ENCODE measurements around the gene SALL1. TPM values are rescaled to one million over a fixed set of nuclear protein-coding genes. Genes with fewer than 3 reads are reported as not detected.
A peak's percentile ranks its signal among the peaks of the same experiment; 100 is the strongest.

The SALL1 gene
- total RNA-seq, 2 donors from 2014 or later, result not detected

DNA sequence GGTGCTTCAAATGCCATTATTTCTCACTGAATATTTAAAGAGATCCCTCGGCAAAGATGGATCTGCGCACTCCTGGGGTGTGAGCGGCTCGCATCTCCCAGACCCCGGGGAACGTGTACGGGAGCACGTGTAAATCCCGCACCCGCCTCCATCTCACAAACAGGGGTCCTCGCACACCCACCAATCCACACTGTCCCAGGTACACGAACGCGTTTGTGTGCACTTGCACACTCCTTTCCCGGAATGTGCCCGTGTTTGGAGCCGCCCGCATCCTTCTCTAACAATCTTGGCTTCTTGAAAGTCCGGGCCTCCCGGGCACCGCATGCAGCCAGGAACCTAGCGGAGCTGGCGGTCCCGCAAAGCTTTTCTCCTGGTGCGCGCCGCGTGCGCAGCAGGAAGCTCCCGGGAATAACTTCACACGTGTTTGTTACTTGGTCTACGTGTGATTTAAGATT, 2.5 kb upstream of the SALL1 start:
- no peak for ATAC-seq (ENCODE audit: insufficient number of reproducible peaks, low FRiP score, low read depth)
- TF ChIP-seq, protein P1, sequence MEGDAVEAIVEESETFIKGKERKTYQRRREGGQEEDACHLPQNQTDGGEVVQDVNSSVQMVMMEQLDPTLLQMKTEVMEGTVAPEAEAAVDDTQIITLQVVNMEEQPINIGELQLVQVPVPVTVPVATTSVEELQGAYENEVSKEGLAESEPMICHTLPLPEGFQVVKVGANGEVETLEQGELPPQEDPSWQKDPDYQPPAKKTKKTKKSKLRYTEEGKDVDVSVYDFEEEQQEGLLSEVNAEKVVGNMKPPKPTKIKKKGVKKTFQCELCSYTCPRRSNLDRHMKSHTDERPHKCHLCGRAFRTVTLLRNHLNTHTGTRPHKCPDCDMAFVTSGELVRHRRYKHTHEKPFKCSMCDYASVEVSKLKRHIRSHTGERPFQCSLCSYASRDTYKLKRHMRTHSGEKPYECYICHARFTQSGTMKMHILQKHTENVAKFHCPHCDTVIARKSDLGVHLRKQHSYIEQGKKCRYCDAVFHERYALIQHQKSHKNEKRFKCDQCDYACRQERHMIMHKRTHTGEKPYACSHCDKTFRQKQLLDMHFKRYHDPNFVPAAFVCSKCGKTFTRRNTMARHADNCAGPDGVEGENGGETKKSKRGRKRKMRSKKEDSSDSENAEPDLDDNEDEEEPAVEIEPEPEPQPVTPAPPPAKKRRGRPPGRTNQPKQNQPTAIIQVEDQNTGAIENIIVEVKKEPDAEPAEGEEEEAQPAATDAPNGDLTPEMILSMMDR (IDR thresholded peaks at IDR 0.05), result no peak
- Histone ChIP-seq H3K4me3 (no peak overlapping the region), H3K36me3 (no peaks in the 10 kb centered on the region), H3K27ac (no peak overlapping the region), H3K9me3 (no peaks in the 10 kb centered on the region), H3K4me1 (ENCODE audit: control insufficient read depth in 1 of 2, low read depth in 2 of 2) (peaks cover 15 to 38% of the 10 kb centered on the region in 2 donors), H3K27me3 (replicated peaks; ENCODE audit: insufficient read depth) (peaks cover 14% of the 10 kb centered on the region)
- no peak for DNase-seq (ENCODE audit: low spot score)

DNA sequence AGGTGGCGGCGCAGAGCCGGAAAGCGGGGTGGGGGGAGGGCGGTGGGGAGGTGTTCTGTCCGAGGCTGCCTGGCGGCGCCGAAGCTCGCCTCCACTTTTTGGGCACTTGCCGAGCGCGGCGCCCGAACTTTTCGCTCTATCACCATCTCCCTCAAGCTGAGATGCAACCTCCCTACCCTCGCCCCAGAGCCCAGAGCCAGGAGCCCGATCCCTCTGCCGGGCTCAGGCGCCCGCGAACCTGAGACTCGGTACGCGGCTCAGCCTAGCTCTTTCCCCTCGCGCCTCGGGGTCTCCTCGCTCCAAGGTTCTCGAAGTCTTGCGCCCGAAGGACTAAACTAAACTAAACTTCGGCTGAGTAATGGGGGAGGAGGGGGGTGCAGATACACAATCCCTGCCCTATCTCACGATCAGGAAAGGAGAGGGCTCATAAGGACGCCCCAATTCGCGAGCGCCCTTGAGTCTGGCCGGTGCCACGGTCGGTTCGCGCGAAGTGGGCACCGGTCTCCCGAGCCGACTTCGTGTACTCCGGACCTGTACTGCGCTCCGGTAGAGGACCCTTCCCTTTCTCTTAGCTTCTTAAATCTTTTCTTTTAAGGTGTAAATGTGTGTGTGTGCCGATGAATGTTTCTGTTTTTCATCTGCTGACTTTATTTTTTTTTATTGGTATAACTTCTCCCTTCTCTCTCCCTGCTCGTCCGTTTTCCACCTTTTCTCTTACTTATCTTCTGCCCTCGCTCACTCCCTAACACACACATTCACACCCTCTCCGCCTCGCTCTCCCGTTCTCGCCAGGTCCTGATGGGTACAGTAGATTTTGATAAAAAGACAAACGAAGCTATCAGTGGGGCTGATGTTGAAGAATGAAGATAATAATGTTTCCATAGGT, 1.9 kb upstream of the SALL1 start:
- no peak for ATAC-seq (ENCODE audit: insufficient number of reproducible peaks, low FRiP score, low read depth)
- H3K4me1 ChIP-seq (ENCODE audit: control insufficient read depth in 1 of 2, low read depth in 2 of 2), result peaks cover 15 to 38% of the 10 kb centered on the region in 2 donors
- H3K27me3 ChIP-seq (replicated peaks; ENCODE audit: insufficient read depth), result peaks cover 14% of the 10 kb centered on the region
- TF ChIP-seq, protein P1 (IDR thresholded peaks at IDR 0.05), result no peak
- DNase-seq (ENCODE audit: low spot score), result no peak
- H3K4me3 ChIP-seq, result peak overlapping the region; percentile 68
- H3K36me3 ChIP-seq, result no peaks in the 10 kb centered on the region
- no peak overlapping the region for H3K27ac ChIP-seq
- no peaks in the 10 kb centered on the region for H3K9me3 ChIP-seq

DNA sequence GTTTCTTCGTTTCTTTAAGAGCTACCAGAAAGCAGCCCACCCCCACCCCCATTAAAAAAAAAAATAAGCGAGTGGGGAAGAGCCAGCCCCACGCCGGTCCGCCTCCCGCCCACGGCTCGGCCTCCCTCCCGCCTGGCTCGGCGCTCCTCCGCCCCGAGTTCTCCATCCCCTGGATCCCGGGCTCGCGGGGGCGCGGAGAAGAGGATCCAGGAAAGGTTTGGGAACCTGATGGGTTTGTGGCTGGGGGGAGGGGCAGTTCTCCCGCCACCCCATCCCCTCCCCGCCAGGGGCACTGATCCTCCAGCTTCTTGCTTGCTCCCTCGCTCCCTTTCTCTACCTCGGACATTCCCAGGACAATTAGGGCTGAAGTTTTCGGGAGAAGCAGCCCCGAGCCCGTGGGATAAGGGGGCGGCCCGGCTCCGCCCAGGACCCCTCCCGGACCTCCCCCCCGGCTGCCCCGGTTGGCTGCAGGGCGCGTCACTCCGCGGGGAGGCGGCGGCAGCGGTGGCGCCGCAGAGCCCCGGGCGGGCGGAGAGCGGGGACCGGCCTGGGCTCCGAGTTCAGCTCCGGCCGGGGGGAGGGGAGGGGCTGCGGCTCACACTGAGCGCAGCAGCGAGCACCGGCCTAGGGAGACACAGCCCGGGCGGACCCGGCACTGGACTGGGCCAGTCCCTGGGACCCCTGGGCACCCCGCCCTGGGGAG, 1.0 kb upstream of the SALL1 start:
- TF ChIP-seq, protein P1 (IDR thresholded peaks at IDR 0.05), result no peak
- ATAC-seq (ENCODE audit: insufficient number of reproducible peaks, low FRiP score, low read depth) (no peak), DNase-seq (ENCODE audit: low spot score) (no peak)
- peak overlapping the region; percentile 68 for H3K4me3 ChIP-seq
- no peaks in the 10 kb centered on the region for H3K36me3 ChIP-seq
- H3K4me1 ChIP-seq (ENCODE audit: control insufficient read depth in 1 of 2, low read depth in 2 of 2), result peaks cover 15 to 38% of the 10 kb centered on the region in 2 donors
- H3K27me3 ChIP-seq (replicated peaks; ENCODE audit: insufficient read depth), result peaks cover 14% of the 10 kb centered on the region
- no peaks in the 10 kb centered on the region for H3K9me3 ChIP-seq
- no peak overlapping the region for H3K27ac ChIP-seq

DNA sequence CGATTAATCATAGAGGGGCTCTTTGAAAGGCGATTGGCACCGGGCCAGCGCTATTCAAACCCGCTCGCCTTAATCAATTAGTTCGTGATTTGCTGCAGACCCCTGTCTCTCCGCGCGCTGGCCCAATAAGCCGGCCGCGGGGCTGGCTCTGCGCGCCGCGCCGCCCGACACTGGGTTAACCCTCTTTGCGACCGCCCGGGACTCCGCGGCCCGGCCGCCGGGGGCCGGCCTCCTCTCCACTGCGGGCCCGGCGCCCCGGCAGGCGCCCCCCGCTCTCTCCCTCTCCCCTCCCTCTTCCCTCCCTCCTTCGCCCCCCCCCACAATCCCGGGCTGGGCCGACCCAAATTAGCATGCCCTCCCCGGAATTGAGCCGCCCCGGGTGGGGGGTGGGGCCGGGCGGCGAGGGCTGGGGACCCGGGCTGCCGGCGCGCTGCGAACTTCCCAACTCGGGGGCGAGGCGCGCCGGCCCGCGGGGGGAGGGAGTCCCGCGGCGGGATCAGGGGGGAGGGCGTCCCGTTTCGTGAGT, 428 bp upstream of the SALL1 start:
- no peaks in the 10 kb centered on the region for H3K36me3 ChIP-seq
- peaks cover 15 to 38% of the 10 kb centered on the region in 2 donors for H3K4me1 ChIP-seq (ENCODE audit: control insufficient read depth in 1 of 2, low read depth in 2 of 2)
- H3K27ac ChIP-seq, result no peak overlapping the region
- ATAC-seq (ENCODE audit: insufficient number of reproducible peaks, low FRiP score, low read depth) (no peak), DNase-seq (ENCODE audit: low spot score) (no peak)
- peaks cover 14% of the 10 kb centered on the region for H3K27me3 ChIP-seq (replicated peaks; ENCODE audit: insufficient read depth)
- H3K4me3 ChIP-seq, result peak overlapping the region; percentile 68
- TF ChIP-seq, protein P1 (IDR thresholded peaks at IDR 0.05), result no peak
- no peaks in the 10 kb centered on the region for H3K9me3 ChIP-seq
